Measurements from ENCODE around the gene SRP19.
"Not testable (repeated sequence)": the region's sequence is repeated elsewhere in the genome, so short reads cannot be mapped to it uniquely, and the experiment has no call there.

GRCh38 chr5:112904996-112905395 is 43.9 kb downstream of the SRP19 start:
- not testable (repeated sequence) for TF ChIP-seq EGR1 (IDR thresholded peaks at IDR 0.05; ENCODE audit: borderline replicate concordance, low read depth, low read length); CTCF (IDR thresholded peaks at IDR 0.05; ENCODE audit: control extremely low read depth in 1 of 3, insufficient read depth in 1 of 3, low read depth in 1 of 3, low read length in 3 of 3); POLR2A (IDR thresholded peaks at IDR 0.05; ENCODE audit: control extremely low read depth in 1 of 2, low read depth in 2 of 2, low read length in 2 of 2); SIN3A (conservative IDR thresholded peaks at IDR 0.05 in 1 of 2, IDR thresholded peaks at IDR 0.05 in 1 of 2; ENCODE audit: low read depth in 1 of 2, low read length in 2 of 2); TAF1 (IDR thresholded peaks at IDR 0.05; ENCODE audit: low read depth, low read length); CHD2 (IDR thresholded peaks at IDR 0.05; ENCODE audit: low read length); SIX5 (IDR thresholded peaks at IDR 0.05; ENCODE audit: low read depth, low read length)
